Ovary (tissue), 9 donors: ENCODE measurements around the gene DDX60. TPM values are rescaled to one million over a fixed set of nuclear protein-coding genes. Genes with fewer than 3 reads are reported as not detected.

Experiments
- DNase-seq, 5 donors: peaks; one replicate each; pipeline ENCODE4 v3.0.0-alpha.2; 2019 to 2020
- H3K27ac ChIP-seq, 2 donors: fragments of 200-600 bp; one replicate each; pipeline versions ENCODE4 v1.5.1 to v1.8.0; 2019 to 2022
- H3K27me3 ChIP-seq: fragments of 200-600 bp; one replicate; pipeline ENCODE4 v1.8.0; 2022
- H3K36me3 ChIP-seq: fragments of 200-600 bp; sonication (generic); one replicate; pipeline ENCODE4 v1.5.1; 2019
- H3K4me1 ChIP-seq: one replicate; pipeline ENCODE4 v1.8.1; 2013; ENCODE audit warnings: mild to moderate bottlenecking, moderate library complexity; ENCODE audit not compliant: insufficient read depth
- H3K4me3 ChIP-seq: fragments of 200-600 bp; sonication (generic); one replicate; pipeline ENCODE4 v1.5.1; 2017
- H3K9me3 ChIP-seq, 2 donors: fragments of 200-600 bp in 1 of 2; sonication (generic) in 1 of 2; one replicate each; pipeline versions ENCODE4 v1.5.1 to v1.8.1; 2013 to 2019; ENCODE audit warnings: mild to moderate bottlenecking in 1 of 2, moderate library complexity in 1 of 2
- EP300 ChIP-seq: sonication (generic); formaldehyde crosslinking; IDR thresholded peaks from one replicate; pipeline ENCODE4 v1.6.1; 2017; ENCODE audit warnings: antibody characterized with exemption
- POLR2A ChIP-seq: fragments of 450-650 bp; IDR thresholded peaks from one replicate; pipeline ENCODE4 v1.6.1; 2017; ENCODE audit warnings: antibody characterized with exemption, mild to moderate bottlenecking, moderate library complexity
- WGBS, 3 donors: extraction: QIAGEN DNeasy Blood & Tissue Kit in 1 of 3; methylation state at CpG; one replicate each; pipeline versions ENCODE4 v1.1.5 to v1.1.7; 2013 to 2017; 5-methylcytosine and 5-hydroxymethylcytosine counted together
- intact Hi-C, 4 donors: fragments of 100-400 bp; cut with DNase I; formaldehyde crosslinking; loops; one replicate each; pipeline versions ENCODE4 v1.11.0 to v1.15.1; 2022 to 2023
- polyA plus RNA-seq, 2 donors: library from polyadenylated mRNA; stranded (reverse); fragments of 200-250 nt in 1 of 2; fragments of 350-450 nt in 1 of 2; fragmentation: Illumina TruSeq in 1 of 2; extraction: RNeasy Lipid Tissue Mini Kit (QIAGEN cat#74804) in 1 of 2; gene quantifications; one replicate each; pipeline ENCODE4 v1.2.3, GENCODE V29; 2013 to 2014
- total RNA-seq, 7 donors: library from RNA; depleted of rRNA in 2 of 7; stranded (reverse); fragments of >200 nt in 2 of 7; fragmentation: NEBNext Ultra II Directional in 3 of 7; extraction: Animal tissue kit (Norgen Biotek cat#: 25700) in 3 of 7; gene quantifications; one replicate each; pipeline versions ENCODE4 v1.1.0 to v1.2.4, GENCODE V29; 2016 to 2023
- TF ChIP-seq, protein P1 (sequence below), 3 donors: fragments of 450-650 bp in 2 of 3; fragments of 200-600 bp in 1 of 3; IDR thresholded peaks; one replicate each; pipeline versions ENCODE4 v1.5.1 to v1.8.0; 2016 to 2022; ENCODE audit warnings: antibody characterized with exemption in 3 of 3, mild to moderate bottlenecking in 1 of 3
- donor health status: DM: no; HTN: no; CAD: no; lungs with moderate emphysema.
- donor health status: DM: no; HTN: no; CAD: no.
- donor health status: Bipolar disorder and iron deficiency.
- donor health status: DM: yes; HTN: yes; CAD: no.
- donor health status: DM: no; HTN: no; CAD: no.
- donor health status: DM: yes; HTN: yes; CAD: no.

DDX60 gene
- total and polyA plus RNA-seq, 9 donors: 12.0 to 31.6 (median 24.8) TPM

DNA sequence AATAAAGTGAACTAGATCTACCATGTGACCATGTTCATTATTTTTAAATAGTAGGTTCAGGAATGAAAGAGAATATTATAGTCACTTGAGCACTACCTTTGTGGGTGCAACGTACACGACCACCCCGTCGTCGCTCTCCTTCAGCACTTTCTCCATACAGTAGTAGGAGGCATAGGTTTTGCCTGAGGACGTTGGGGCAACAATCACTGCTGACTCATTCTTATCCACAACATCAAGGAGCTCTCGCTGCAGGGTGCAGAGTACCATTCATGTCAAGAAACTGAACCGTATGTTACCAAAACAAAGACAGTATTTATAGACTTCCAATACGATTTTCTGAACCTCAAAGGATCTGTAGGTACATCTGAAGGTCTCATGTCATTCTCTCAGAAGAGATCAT is 44.7 kb downstream of the DDX60 start:
- 90 to 94% (median 90%) methylated on average over 9 of the region's 9 CpGs for WGBS, 3 donors
- Histone ChIP-seq H3K27me3 (no peaks in the 10 kb centered on the region), H3K36me3 (no peaks in the 10 kb centered on the region)

DNA sequence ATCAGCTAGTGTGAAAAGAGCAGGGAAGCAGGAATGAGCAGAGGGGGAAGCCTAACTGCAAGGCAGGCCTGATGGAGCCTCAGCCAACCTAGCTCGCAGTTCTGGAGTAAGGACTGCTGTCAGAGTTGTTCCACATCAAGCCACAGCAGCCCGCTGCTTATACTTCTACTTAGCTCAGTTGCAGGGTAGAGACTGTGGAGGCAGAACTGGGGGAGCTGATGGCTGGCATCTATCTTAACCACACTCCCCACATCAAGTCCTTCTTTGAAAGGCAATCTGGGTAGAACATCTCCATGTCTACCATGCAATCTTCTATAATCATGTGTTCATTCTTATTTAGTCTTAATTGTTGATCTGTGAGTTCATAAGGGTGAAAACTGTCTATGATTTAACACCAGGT is 46.1 kb downstream of the DDX60 start:
- intact Hi-C loops: no loop called here
- Histone ChIP-seq H3K36me3 (no peaks in the 10 kb centered on the region), H3K27me3 (no peaks in the 10 kb centered on the region)

More for the DNA sequence above, 44.7 kb downstream of the DDX60 start:
- TF ChIP-seq EP300: no peak
- TF ChIP-seq, protein P1, sequence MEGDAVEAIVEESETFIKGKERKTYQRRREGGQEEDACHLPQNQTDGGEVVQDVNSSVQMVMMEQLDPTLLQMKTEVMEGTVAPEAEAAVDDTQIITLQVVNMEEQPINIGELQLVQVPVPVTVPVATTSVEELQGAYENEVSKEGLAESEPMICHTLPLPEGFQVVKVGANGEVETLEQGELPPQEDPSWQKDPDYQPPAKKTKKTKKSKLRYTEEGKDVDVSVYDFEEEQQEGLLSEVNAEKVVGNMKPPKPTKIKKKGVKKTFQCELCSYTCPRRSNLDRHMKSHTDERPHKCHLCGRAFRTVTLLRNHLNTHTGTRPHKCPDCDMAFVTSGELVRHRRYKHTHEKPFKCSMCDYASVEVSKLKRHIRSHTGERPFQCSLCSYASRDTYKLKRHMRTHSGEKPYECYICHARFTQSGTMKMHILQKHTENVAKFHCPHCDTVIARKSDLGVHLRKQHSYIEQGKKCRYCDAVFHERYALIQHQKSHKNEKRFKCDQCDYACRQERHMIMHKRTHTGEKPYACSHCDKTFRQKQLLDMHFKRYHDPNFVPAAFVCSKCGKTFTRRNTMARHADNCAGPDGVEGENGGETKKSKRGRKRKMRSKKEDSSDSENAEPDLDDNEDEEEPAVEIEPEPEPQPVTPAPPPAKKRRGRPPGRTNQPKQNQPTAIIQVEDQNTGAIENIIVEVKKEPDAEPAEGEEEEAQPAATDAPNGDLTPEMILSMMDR (IDR thresholded peaks at IDR 0.05): no peak
- Histone ChIP-seq H3K4me1 (no peaks in the 10 kb centered on the region), H3K27ac (no peak overlapping the region), H3K4me3 (no peak overlapping the region), H3K9me3 (no peaks in the 10 kb centered on the region)
- intact Hi-C loops: no loop called here
- no peak for DNase-seq

DNA sequence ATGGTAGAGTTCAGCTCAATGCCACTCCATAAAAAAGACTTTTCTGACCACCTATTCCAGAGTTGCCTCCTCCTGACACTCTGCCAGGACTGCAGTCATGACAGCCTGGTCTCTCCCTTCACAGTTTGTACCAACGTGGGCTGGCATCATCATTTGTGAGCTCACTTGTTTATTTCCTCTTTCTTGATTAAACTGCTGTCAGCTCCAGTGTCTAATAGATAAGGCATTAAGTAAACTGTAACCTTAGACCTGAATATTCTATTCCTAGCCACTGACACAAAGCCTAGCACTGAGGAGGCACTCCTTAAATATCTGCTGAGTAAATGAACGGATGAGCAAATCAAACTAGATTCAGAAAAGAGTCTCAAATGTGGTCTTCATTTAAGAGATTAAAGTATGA is 48.7 kb downstream of the DDX60 start:
- Histone ChIP-seq H3K9me3 (no peaks in the 10 kb centered on the region), H3K27me3 (no peaks in the 10 kb centered on the region), H3K4me3 (no peak overlapping the region), H3K4me1 (peaks cover 2% of the 10 kb centered on the region), H3K36me3 (no peaks in the 10 kb centered on the region), H3K27ac (no peak overlapping the region)
- intact Hi-C loops: no loop called here
- TF ChIP-seq EP300: no peak
- TF ChIP-seq, protein P1 (IDR thresholded peaks at IDR 0.05): no peak
- TF ChIP-seq POLR2A: no peak
- no peak for DNase-seq
- WGBS, 3 donors: 64 to 73% (median 65%) methylated on average over 2 of the region's 2 CpGs

More for the DNA sequence above, 46.1 kb downstream of the DDX60 start:
- Histone ChIP-seq H3K4me1 (no peaks in the 10 kb centered on the region), H3K9me3 (no peaks in the 10 kb centered on the region), H3K4me3 (no peak overlapping the region), H3K27ac (no peak overlapping the region)
- 96 to 100% (median 96%) methylated on average over 2 of the region's 2 CpGs for WGBS, 3 donors
- TF ChIP-seq, protein P1 (IDR thresholded peaks at IDR 0.05): no peak
- TF ChIP-seq EP300: no peak
- no peak for TF ChIP-seq POLR2A
- DNase-seq: no peak

DNA sequence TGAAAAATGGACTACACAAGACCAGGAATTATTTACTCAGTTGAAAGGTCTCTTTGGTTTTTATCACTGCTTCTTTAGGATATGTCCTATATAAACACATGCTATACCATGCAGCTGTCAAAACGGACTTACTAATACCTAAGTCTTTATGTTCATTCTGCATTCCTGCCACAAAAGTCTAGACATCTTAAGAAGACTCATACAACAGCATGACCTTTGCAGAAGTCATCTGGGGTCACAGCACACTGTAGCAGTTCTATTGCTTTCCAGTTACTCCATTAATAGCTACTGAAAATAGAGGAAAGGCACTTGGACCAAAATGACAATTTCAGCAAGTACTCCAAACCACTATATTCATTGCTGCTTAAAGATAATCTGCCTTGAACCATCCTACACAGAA is 53.2 kb downstream of the DDX60 start:
- TF ChIP-seq, protein P1 (IDR thresholded peaks at IDR 0.05): no peak
- TF ChIP-seq POLR2A (no peak), EP300 (no peak)
- WGBS, 3 donors: 74 to 86% (median 85%) methylated on average over 1 of the region's 1 CpG
- DNase-seq: no peak
- no peaks in the 10 kb centered on the region for H3K9me3 ChIP-seq
- H3K4me1 ChIP-seq: peaks cover 3% of the 10 kb centered on the region
- no peaks in the 10 kb centered on the region for H3K36me3 ChIP-seq
- H3K27ac ChIP-seq: no peak overlapping the region
- no peak overlapping the region for H3K4me3 ChIP-seq
- intact Hi-C loops: no loop called here
- no peaks in the 10 kb centered on the region for H3K27me3 ChIP-seq

DNA sequence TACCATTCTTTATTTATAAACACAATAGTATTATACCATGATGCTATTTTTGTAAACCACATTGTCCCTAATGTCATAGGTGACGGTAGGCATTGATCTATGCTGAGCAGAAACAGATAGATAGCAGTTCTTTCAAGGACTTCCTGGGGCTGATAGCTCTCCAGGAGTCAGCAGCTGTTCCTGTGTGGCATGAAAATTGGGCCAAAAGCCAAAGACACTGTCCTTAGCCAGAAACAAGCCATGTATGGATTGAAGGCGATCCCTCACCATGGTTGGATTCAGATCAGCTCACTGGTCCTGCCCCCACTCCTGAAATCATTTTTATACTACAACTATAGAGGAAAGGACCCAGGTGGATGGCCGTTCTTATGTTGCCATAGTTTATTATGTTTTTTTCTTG is 53.6 kb downstream of the DDX60 start:
- H3K36me3 ChIP-seq: no peaks in the 10 kb centered on the region
- 37 to 83% (median 55%) methylated on average over 3 of the region's 3 CpGs for WGBS, 3 donors

More for the DNA sequence above, 53.6 kb downstream of the DDX60 start:
- no peak for DNase-seq
- intact Hi-C loops: no loop called here
- TF ChIP-seq EP300: no peak
- TF ChIP-seq POLR2A: no peak
- TF ChIP-seq, protein P1 (IDR thresholded peaks at IDR 0.05): no peak
- H3K27me3 ChIP-seq: no peaks in the 10 kb centered on the region
- H3K27ac ChIP-seq: no peak overlapping the region
- no peaks in the 10 kb centered on the region for H3K9me3 ChIP-seq
- peaks cover 3% of the 10 kb centered on the region for H3K4me1 ChIP-seq
- H3K4me3 ChIP-seq: no peak overlapping the region
